ENCODE measurements around the gene FOXC1. TPM values are rescaled to one million over a fixed set of nuclear protein-coding genes. Genes with fewer than 3 reads are reported as not detected.

Gene FOXC1
- total and polyA plus RNA-seq, 2 of the 13 experiments (the other 11 are each of a cell fraction or from before 2014, with no cell fraction given) = 0.44 to 0.55 TPM

- 0 out of 2 replicates have a peak, but pooled peaks have one; percentile 6 for TF ChIP-seq THAP9 (CRISPR knock-in tag; IDR thresholded peaks at IDR 0.05; ENCODE audit: borderline replicate concordance)
- TF ChIP-seq ZNF782 (CRISPR knock-in tag; IDR thresholded peaks at IDR 0.05; ENCODE audit: borderline replicate concordance) = peak; percentile 48; the same call in 1 of the 2 replicates
- no peak for TF ChIP-seq GATA4 (IDR thresholded peaks at IDR 0.05; ENCODE audit: borderline replicate concordance, low read depth)
- TF ChIP-seq YY1 (IDR thresholded peaks at IDR 0.05; ENCODE audit: insufficient read depth, insufficient replicate concordance, low read depth, low read length) = peak; percentile 22
- TF ChIP-seq MAX (IDR thresholded peaks at IDR 0.05) = peak; percentile 52; the same call in 1 of the 2 replicates
- no peak for TF ChIP-seq SRSF1 (optimal IDR thresholded peaks at IDR 0.05; ENCODE audit: low read depth, low read length)
- TF ChIP-seq TAF1 (CRISPR knock-in tag; IDR thresholded peaks at IDR 0.05) = 0 out of 2 replicates have a peak, but pooled peaks have one; percentile 9
- no peak for TF ChIP-seq FOXP1 (IDR thresholded peaks at IDR 0.05)
- TF ChIP-seq FOXP1 (CRISPR knock-in tag; IDR thresholded peaks at IDR 0.05) = peak; percentile 82
- no peak for TF ChIP-seq DPF2 (CRISPR knock-in tag; IDR thresholded peaks at IDR 0.05; ENCODE audit: borderline replicate concordance, low read depth)
- TF ChIP-seq ARNTL (CRISPR knock-in tag; IDR thresholded peaks at IDR 0.05) = 0 out of 2 replicates have a peak, but pooled peaks have one; percentile 27
- no peak for TF ChIP-seq NR3C1 (CRISPR knock-in tag; IDR thresholded peaks at IDR 0.05)
- TF ChIP-seq SMYD3 (CRISPR knock-in tag; IDR thresholded peaks at IDR 0.05) = 0 out of 2 replicates have a peak, but pooled peaks have one; percentile 30
- 0 out of 2 replicates have a peak, but pooled peaks have one; percentile 66 for TF ChIP-seq ZSCAN5A (CRISPR knock-in tag; IDR thresholded peaks at IDR 0.05; ENCODE audit: borderline replicate concordance)
- 0 out of 2 replicates have a peak, but pooled peaks have one; percentile 22 for TF ChIP-seq ZNF121 (CRISPR knock-in tag; IDR thresholded peaks at IDR 0.05)
- no peak for TF ChIP-seq ETV6 (CRISPR knock-in tag; conservative IDR thresholded peaks at IDR 0.05)
- TF ChIP-seq TGIF2 (CRISPR knock-in tag; IDR thresholded peaks at IDR 0.05) = 0 out of 2 replicates have a peak, but pooled peaks have one; percentile 43
- TF ChIP-seq MATR3 (CRISPR knock-in tag; IDR thresholded peaks at IDR 0.05) = no peak
- TF ChIP-seq SP1 (IDR thresholded peaks at IDR 0.05) = no peak
- TF ChIP-seq SP1 (CRISPR knock-in tag; IDR thresholded peaks at IDR 0.05) = no peak
- TF ChIP-seq ZNF333 (CRISPR knock-in tag; IDR thresholded peaks at IDR 0.05; ENCODE audit: borderline replicate concordance) = 0 out of 2 replicates have a peak, but pooled peaks have one; percentile 12
- TF ChIP-seq ZBTB1 (CRISPR knock-in tag; IDR thresholded peaks at IDR 0.05; ENCODE audit: borderline replicate concordance) = no peak
- 0 out of 2 replicates have a peak, but pooled peaks have one; percentile 17 for TF ChIP-seq LCORL (IDR thresholded peaks at IDR 0.05)
- peak; percentile 48; the same call in 1 of the 2 replicates for TF ChIP-seq LCORL (CRISPR knock-in tag; IDR thresholded peaks at IDR 0.05)
- no peak for TF ChIP-seq ZFP62 (CRISPR knock-in tag; IDR thresholded peaks at IDR 0.05)
- TF ChIP-seq NAIF1 (CRISPR knock-in tag; IDR thresholded peaks at IDR 0.05; ENCODE audit: borderline replicate concordance) = peak; percentile 37; the same call in 1 of the 2 replicates
- 0 out of 2 replicates have a peak, but pooled peaks have one; percentile 61 for TF ChIP-seq MZF1 (CRISPR knock-in tag; IDR thresholded peaks at IDR 0.05; ENCODE audit: borderline replicate concordance)
- TF ChIP-seq FOSL2 (CRISPR knock-in tag; IDR thresholded peaks at IDR 0.05) = peak; percentile 52; the same call in 1 of the 2 replicates
- no peak for TF ChIP-seq ZNF326 (CRISPR knock-in tag; IDR thresholded peaks at IDR 0.05; ENCODE audit: borderline replicate concordance)
Measured at GRCh38 chr6:1607516-1608221, 2.0 kb upstream of the FOXC1 start (continued).

Measured in HepG2 (cell line).